ENCODE results near the gene DPEP3. TPM values are rescaled to one million over a fixed set of nuclear protein-coding genes. Genes with fewer than 3 reads are reported as not detected.

The DPEP3 gene
- total RNA-seq, 1 experiment from 2014 or later, result not detected

DNA sequence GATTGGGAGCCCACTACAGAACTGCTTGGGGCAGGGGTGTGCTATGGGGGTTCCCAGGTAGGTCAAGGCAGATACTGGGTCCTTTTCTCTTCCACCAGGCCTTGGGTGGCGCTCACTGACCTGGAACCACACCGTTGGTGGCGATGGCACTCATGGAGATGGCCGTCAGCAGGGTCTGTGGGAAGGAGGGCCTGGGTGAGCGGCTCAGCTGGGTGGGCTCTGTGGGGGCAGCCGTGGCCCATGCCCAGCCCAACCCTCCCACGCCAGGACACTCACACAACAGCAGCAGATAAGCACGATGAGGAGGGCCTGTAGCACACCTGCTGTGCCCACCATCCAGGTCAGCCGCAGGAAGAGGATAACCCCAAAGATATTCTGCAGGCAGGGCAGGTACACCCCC lies 22.7 kb downstream of the DPEP3 start:
- Histone ChIP-seq H2AFZ (ENCODE audit: low read length) (no peak overlapping the region), H3K79me2 (ENCODE audit: low read length) (no peaks in the 10 kb centered on the region), H3F3A (ENCODE audit: low read length, unreplicated experiment) (no peaks in the 10 kb centered on the region), H4K20me1 (ENCODE audit: low read length) (no peaks in the 10 kb centered on the region), H3K27me3 (ENCODE audit: low read length) (no peaks in the 10 kb centered on the region), H3K4me2 (ENCODE audit: low read length) (no peak overlapping the region), H3K9me3 (ENCODE audit: low read length) (no peaks in the 10 kb centered on the region), H3K36me3 (ENCODE audit: low read depth, low read length) (no peaks in the 10 kb centered on the region; the same call in 1 of the 2 replicates), H3K4me1 (ENCODE audit: insufficient read depth, low read length) (no peaks in the 10 kb centered on the region), H3K9me2 (replicated peaks; ENCODE audit: low read length) (no peaks in the 10 kb centered on the region), H3K9ac (ENCODE audit: low read length) (no peak overlapping the region), H3K4me3 (ENCODE audit: low read length) (no peak overlapping the region), H3K27ac (ENCODE audit: low read length) (no peak overlapping the region)
- no peak for ATAC-seq
- intact Hi-C loops (cut with micrococcal nuclease), result no loop called here
- no TSS peak for BruUV-seq (replicated peaks)
- DNase-seq, result no peak
- CTCF ChIA-PET, result no interaction called here
- POLR2A ChIA-PET (ENCODE audit: unreplicated experiment), result no interaction called here
- no peak for TF ChIP-seq EZH2phosphoT487 (IDR thresholded peaks at IDR 0.05; ENCODE audit: borderline replicate concordance, low read length)
- TF ChIP-seq, protein P1, sequence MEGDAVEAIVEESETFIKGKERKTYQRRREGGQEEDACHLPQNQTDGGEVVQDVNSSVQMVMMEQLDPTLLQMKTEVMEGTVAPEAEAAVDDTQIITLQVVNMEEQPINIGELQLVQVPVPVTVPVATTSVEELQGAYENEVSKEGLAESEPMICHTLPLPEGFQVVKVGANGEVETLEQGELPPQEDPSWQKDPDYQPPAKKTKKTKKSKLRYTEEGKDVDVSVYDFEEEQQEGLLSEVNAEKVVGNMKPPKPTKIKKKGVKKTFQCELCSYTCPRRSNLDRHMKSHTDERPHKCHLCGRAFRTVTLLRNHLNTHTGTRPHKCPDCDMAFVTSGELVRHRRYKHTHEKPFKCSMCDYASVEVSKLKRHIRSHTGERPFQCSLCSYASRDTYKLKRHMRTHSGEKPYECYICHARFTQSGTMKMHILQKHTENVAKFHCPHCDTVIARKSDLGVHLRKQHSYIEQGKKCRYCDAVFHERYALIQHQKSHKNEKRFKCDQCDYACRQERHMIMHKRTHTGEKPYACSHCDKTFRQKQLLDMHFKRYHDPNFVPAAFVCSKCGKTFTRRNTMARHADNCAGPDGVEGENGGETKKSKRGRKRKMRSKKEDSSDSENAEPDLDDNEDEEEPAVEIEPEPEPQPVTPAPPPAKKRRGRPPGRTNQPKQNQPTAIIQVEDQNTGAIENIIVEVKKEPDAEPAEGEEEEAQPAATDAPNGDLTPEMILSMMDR (conservative IDR thresholded peaks at IDR 0.05; ENCODE audit: low read depth, low read length), result no peak
- no peak for TF ChIP-seq EZH2 (IDR thresholded peaks at IDR 0.05; ENCODE audit: low read length, unreplicated experiment)

DNA sequence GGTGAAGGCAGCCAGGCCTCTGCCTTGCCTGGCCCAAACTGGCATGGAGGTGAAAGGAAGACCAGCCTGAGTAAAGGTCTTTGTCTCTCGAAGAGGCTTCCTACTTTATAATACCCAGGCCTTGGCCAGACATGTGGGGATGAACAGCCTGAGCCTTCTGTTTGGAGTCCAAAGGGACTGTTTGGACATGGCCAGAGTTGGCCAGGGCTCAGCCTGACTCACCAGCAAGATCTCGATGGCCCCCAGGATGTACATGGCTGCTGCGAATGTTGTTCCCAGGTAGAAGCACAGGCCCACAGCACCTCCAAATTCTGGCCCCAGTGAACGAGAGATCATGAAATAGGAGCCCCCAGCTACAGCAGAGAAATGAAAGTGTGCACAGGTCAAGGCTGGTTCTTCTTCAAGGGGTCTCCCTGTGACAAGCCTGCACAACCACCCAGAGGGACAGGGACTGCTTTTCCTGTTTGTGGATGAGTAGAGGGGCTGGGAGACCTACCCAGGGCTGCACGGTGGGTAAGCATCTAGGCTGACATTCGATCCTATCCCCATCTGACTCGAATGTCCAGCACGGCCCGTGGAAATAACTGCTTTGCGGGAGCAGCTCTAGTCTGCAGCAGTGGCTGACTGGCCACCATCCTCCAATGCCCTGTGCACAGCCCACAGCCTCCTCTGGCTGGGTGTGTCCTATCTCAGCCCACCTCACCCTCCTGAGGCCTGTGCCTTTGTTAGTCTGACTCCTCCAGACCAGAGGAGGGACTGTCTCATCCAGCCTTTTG lies 25.7 kb downstream of the DPEP3 start:
- TF ChIP-seq EZH2phosphoT487 (IDR thresholded peaks at IDR 0.05; ENCODE audit: borderline replicate concordance, low read length) (no peak), EZH2 (IDR thresholded peaks at IDR 0.05; ENCODE audit: low read length, unreplicated experiment) (no peak)
- TF ChIP-seq, protein P1 (conservative IDR thresholded peaks at IDR 0.05; ENCODE audit: low read depth, low read length), result no peak
- Histone ChIP-seq H3K27ac (ENCODE audit: low read length) (no peak overlapping the region), H3F3A (ENCODE audit: low read length, unreplicated experiment) (no peaks in the 10 kb centered on the region), H2AFZ (ENCODE audit: low read length) (no peak overlapping the region), H4K20me1 (ENCODE audit: low read length) (no peaks in the 10 kb centered on the region), H3K9me3 (ENCODE audit: low read length) (no peaks in the 10 kb centered on the region), H3K4me3 (ENCODE audit: low read length) (no peak overlapping the region), H3K9me2 (replicated peaks; ENCODE audit: low read length) (no peaks in the 10 kb centered on the region), H3K4me1 (ENCODE audit: insufficient read depth, low read length) (no peaks in the 10 kb centered on the region), H3K79me2 (ENCODE audit: low read length) (no peaks in the 10 kb centered on the region), H3K36me3 (ENCODE audit: low read depth, low read length) (no peaks in the 10 kb centered on the region; the same call in 1 of the 2 replicates), H3K27me3 (ENCODE audit: low read length) (no peaks in the 10 kb centered on the region), H3K4me2 (ENCODE audit: low read length) (no peak overlapping the region), H3K9ac (ENCODE audit: low read length) (no peak overlapping the region)
- intact Hi-C loops (cut with micrococcal nuclease), result no loop called here
- ChIA-PET CTCF (no interaction called here), POLR2A (ENCODE audit: unreplicated experiment) (no interaction called here)
- ATAC-seq (no peak), DNase-seq (no peak)
- no TSS peak for BruUV-seq (replicated peaks)

GRCh38 chr16:67953641-67954375 lies 26.5 kb downstream of the DPEP3 start:
- no peak overlapping the region for H2AFZ ChIP-seq (ENCODE audit: low read length)
- H3K4me2 ChIP-seq (ENCODE audit: low read length), result no peak overlapping the region
- no peak overlapping the region for H3K4me3 ChIP-seq (ENCODE audit: low read length)
- no peak for TF ChIP-seq EZH2phosphoT487 (IDR thresholded peaks at IDR 0.05; ENCODE audit: borderline replicate concordance, low read length)
- no peak for TF ChIP-seq EZH2 (IDR thresholded peaks at IDR 0.05; ENCODE audit: low read length, unreplicated experiment)
- TF ChIP-seq, protein P1 (conservative IDR thresholded peaks at IDR 0.05; ENCODE audit: low read depth, low read length), result no peak
- intact Hi-C loops (cut with micrococcal nuclease), result no loop called here
- no peak for ATAC-seq
- no peak for DNase-seq
- no peak overlapping the region for H3K27ac ChIP-seq (ENCODE audit: low read length)
- no peaks in the 10 kb centered on the region for H3K79me2 ChIP-seq (ENCODE audit: low read length)
- no peaks in the 10 kb centered on the region; the same call in 1 of the 2 replicates for H3K36me3 ChIP-seq (ENCODE audit: low read depth, low read length)
- H4K20me1 ChIP-seq (ENCODE audit: low read length), result no peaks in the 10 kb centered on the region
- H3K27me3 ChIP-seq (ENCODE audit: low read length), result no peaks in the 10 kb centered on the region
- H3K9me3 ChIP-seq (ENCODE audit: low read length), result no peaks in the 10 kb centered on the region
- CTCF ChIA-PET, result no interaction called here
- H3K9me2 ChIP-seq (replicated peaks; ENCODE audit: low read length), result no peaks in the 10 kb centered on the region
- no peak overlapping the region for H3K9ac ChIP-seq (ENCODE audit: low read length)
- POLR2A ChIA-PET (ENCODE audit: unreplicated experiment), result no interaction called here
- no peaks in the 10 kb centered on the region for H3F3A ChIP-seq (ENCODE audit: low read length, unreplicated experiment)
- BruUV-seq (replicated peaks), result no TSS peak
- no peaks in the 10 kb centered on the region for H3K4me1 ChIP-seq (ENCODE audit: insufficient read depth, low read length)
